Activated CD8-positive, alpha-beta memory T cell treated with anti-CD3 and anti-CD28 coated beads for 1 hour (primary cell): Measurements from ENCODE around the gene ABLIM1.

ENCODE experiments used
- DNase-seq, 2 donors: peaks; one replicate each; pipeline ENCODE4 v3.0.0-alpha.2; 2020; ENCODE audit warnings: low read depth in 1 of 2; ENCODE audit errors: extremely low read depth in 1 of 2

The ABLIM1 gene

DNA sequence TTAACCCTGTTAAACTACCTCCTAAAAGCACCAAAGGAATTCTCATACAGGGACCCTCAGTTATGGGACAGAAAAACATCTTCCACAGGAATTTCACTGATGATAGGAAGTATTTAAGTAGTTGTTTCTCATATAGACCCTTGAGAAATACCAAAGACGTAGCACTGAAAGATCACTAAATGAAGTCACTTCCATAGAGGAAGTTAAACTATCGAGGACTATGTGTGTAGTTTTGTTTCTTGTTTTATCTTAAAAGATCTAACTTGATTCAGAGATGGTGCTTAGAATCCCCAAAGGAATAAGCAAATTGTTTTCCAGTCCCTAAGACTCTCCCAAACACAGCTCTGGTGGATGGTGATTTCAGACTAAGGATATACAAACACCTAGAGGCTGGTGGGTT lies 159.0 kb downstream of the ABLIM1 start:
- DNase-seq: no peak

DNA sequence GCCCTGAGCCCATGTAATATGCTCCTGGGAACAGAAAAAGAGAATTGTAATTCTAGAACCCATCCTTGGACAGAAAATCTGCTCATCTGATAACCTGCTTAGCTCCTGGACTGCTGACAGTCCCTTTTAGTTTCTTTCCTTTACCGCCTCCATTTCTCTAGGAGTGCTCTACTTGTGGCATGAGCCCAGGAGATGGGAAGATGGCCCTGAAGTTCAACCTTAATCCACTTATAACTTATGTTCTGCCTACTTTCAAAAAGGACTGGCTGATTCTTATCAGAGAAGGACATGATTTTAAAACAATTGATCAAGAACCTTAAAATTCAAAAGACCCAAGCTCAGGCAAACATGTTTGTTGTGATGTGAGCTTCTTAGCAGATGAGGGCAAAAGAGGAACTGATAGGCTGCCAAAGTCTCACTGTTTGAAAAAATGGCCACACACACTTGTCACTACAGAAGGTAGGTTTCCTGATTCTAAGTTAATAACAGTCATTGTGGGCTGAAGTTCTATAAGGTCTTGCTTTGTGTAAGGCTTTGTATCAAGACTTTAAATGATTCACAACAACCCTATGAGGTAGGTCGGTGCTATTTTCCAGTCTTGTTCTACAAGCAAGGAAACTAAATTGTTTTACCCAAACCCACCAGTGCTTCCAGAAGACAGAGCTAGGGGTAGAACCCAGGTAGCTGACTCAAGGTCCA lies 159.5 kb downstream of the ABLIM1 start:
- DNase-seq: no peak

DNA sequence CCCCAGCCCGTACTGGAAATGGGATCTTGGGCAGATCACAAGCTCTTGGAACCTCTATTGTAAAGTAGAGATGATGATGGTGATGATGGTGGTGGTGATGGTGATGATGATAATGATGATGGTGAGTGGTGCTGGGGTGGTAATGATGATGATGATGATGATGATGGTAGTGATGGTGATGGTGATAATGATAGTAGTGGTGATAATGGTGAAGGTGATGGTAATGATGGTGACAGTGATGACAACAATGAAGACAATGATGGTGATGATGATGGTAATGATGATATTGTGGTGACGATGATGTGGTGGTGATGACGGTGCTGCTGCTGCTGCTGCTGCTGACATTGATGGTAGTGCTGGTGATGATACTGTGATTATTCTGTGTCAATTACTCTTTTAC lies 162.8 kb downstream of the ABLIM1 start:
- no peak for DNase-seq

DNA sequence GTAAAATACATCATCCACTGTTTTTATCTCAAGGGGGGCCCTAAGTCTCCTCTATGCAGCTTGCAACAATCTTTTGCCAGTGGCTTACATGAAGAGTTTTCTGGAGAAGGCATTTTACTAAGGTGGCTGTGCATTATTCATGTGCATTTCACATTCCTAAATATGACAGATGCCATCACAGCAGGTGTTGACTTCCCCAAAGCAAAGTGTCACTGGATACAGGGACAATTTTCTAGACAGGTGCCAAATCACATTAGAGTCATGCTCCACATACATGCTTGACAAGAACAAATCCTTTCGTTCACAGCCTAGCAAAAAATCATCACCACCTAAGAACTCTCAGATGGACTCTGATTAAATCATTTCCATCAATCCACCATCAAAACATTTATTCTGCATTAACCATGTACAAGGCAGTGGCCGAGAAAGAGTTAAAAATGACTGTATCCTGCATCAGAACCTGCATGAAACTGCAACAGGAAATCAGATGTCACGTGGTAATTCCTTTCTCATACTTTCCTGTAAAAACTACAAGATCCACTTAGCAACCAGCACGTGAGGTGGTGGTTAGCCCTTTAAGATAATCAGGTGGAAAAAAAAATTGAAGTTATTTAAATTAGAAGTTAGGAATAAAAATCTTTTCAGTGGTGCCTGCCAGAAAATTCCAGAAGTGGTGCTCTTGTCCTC lies 165.6 kb downstream of the ABLIM1 start:
- DNase-seq: no peak

DNA sequence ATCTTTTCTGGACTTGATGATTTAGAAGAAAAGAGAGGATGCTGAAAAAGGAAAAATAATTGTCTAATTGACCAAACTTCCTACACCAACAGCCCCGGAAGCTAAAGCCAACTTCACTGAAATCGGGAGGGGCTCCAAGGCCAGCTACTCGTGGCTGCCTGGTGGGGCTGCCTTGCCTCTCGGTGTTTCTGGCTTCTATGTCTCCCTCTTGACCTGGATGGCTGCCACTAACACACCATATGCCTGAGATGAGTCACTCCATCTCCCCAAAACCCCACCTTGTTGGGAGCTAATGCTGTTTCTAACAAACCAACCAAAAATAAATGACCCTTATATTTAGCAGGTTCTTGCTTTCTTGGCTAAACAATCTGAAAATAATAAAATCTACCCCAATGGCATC lies 166.1 kb downstream of the ABLIM1 start:
- DNase-seq: no peak

DNA sequence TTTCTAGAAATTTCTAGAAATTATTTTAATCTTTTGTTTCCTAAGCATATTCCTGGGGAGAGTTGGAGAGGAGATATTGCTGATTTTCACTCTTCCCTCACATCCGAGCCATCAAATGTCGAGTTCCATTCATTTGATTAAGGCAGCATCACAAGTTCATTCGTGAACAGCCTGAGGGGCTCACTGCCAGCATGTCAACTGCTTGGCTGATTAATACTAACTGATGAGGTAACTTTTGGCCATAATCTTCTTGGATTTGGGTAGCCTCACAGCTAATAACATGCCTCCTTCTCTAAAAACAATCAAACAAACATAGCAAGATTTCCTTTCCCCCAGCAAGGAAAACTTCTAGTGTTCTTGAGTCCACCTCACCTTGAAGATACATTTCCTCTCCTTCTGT lies 166.7 kb downstream of the ABLIM1 start:
- DNase-seq: no peak

DNA sequence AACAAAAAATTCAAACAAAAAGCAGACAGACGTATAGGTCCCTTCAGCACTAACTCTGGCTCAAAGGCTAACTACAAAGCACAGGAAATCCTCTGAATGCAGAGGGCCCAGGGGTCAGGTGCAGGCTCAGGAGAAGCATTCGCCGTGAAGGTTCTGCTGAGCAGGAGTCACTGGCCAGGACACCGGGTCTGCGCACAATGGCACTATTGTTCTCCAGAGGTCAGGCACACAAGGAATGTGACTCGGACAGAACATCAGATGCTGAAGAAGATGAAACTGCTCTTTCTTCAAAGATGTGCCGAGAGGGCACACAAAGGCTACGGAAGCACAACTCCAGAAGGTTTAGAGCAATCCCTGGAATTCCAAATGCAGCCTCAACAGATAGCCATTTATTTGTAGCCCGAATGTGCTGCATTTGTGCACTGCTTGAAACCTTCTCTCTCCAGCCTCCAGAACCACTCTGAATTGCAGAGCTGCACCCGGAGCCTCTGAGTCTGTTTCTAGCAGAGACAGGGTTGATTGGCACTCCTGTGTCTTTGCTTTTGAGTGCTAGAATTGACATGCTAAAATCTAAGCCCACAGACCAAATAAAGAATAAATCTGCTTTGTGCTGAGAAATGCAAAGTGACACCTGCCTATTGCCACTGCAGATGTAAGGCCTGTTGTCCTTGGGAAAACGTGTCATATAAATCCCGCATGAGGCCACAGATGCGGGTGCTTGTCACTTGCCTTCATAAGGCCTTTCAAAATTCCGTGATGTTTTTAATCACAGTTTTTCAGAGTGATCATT lies 168.4 kb downstream of the ABLIM1 start:
- DNase-seq: no peak

DNA sequence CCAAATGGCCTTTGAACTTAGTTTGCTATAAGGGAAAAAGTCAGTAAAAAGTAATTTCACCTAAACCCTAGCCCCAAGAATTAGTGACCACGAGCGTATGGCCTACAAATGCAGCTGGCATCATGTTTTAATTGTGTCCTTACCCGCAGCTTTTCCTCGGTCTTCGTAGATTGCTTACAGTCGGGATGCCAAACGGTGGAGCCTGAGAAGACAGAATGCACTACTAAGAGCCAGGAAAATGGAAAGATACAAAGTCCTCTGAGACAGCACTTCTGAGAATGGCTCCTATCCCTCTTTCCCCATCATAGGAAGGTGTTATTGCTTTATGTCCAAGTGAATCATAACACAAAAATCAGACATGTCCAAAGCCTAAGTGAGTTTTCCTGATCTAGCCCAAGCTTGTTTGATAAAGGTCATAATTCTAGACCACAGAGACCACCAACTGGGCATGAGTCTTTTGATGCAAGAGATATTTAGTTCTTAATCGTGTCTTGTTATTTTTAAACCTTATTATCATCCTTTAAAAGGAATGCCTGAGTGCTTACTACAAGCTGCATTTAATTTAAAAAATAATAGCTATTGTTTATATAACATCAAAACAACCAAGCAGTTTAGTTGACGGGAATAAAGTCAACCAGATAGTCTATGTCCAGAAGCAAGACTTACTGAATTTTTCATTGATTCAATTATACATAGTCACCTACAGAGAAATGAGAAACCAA lies 170.1 kb downstream of the ABLIM1 start:
- no peak for DNase-seq

DNA sequence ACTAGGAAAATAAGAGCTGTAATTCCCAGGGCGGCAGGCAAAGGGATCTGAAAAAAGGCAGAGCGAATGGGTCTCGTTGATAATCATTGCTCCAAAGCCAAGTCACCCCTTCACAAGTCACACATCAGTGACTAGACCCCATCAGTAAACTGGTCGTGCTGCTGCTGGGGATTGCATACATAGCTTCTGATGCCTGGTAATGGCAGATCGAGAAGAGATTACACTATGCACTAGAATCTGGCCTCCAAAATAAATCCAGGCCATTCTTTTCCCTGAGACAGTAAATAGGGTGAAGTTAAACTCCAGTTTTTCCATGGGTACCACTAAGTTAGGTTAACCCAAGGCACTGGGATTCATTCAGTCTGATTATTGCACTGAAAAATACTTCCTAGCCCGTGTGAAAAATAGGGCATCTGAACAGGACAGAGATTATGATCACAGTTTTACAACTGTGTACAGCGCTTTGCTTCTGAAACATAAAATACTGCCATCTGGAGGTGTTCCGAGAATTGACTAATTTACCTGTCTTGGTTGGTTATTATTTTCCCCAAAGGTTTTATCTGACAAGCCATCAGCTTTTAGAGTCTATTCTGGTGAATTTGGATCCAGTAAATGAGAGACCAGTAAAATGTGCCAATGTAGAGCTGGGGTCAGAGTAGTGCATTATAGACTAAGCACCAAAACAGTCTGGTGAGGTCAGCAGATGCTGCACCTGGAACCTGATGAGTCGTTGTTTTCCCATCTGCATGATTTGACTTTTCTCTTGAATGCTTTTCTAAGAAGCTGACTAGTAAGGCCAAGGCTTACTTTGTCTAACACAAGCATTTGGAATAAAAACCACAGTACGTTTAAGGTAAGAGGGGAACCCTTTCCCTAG lies 170.9 kb downstream of the ABLIM1 start:
- DNase-seq: no peak

DNA sequence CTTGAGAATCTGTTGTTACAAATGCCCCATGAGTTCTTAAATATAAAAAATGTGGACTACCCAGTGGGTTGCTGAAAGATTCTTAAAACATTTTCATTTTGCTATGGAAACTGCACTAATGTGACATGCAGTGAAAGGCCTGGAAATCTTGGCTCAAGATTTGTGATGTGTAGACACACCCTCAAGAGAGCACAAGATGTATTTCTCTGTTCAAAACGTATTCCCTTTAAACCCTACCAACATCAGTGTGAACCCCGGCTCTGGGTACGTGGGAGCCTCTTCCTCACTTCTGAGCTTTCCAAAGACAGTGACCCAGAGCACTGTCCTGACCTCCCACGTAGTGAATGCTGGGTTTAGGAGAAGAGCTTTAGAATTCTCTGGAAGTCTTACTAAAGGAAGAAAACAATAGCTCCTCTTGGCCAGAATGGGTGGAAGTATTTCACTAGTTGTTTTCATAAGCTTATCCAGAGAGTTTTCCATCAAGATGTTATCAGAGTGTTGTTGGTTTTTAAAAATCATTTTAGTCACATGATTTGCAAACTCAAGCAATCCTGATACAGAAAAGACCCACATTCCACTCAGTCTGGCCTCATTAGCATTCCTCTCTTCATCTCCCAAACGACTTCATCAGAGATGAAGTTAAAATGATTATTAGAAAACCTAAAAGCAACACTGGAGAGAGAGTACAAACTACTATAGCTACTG lies 172.2 kb downstream of the ABLIM1 start:
- DNase-seq: no peak

DNA sequence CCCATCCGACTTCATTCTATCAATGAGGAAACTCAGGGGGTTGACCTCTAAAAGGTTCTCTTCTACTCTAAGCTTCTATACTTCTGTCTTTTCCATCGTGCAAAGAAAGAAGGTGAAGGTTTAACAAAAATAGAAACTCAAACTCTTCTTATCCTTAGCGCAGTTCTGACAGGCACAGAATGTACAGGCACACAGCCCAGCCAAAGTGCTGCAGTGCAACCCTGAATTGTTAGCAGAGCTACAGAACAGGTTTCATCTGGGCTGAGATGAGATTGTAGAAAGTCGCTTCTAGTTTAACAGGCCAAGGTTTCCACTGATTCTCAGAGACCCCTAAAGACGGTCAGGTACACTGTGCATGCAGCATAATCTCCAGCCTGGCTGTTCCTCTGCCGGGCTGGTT lies 174.5 kb downstream of the ABLIM1 start:
- no peak for DNase-seq

DNA sequence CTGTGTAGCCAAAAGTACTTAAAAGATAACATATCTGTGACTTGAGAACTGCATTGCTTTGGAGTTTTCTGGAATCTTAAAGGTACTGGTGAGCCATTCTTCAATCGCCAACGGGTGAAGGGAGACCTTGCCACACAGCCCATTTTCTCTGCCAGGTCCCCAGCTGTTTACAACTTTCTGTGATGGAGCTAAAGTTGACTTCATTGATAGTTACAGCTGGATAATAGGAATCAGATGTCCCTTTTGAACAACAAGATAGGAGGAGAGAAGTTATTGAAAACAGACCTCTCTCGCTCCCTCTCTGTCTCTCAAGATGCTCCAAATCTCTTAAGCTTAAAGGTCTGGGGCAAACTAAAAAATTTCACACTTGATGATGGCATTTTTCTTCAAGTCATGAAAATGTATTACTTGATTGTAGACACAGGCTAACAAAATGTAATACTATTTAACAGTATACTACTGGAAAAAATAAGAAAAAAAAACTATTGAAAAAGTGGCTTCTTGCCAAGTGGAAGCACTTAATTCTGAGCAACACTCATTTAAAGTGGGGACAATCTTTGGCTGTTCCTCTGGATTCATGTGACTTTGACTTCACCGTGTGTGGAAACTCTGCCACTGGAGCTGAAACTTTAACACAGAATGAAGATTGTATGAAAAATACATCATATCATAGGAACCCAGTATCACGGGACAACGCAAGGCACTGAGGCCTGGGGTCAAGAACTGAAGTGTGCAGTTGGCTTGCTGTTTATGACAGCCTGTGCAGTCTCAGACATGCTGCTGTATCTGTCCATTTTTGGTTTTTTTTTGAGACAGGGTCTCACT lies 175.4 kb downstream of the ABLIM1 start:
- no peak for DNase-seq

DNA sequence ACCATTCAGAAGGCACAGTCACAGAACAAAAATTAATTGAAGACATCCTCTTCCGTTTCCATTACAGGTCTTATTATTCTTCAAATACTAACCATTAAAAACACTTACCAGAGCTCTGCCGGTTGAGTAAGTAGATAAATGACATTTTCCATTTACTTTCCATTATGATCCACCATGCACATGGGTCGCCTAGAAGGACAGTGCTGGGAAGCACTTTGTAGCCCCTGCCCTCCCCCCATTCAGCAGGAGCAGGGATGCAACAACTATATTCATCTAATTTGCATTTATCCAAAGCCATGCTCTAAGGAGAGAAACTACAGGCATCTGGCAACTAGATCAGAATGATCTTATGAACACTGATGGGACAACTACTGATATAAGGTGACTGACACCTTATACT lies 177.0 kb downstream of the ABLIM1 start:
- DNase-seq: no peak

DNA sequence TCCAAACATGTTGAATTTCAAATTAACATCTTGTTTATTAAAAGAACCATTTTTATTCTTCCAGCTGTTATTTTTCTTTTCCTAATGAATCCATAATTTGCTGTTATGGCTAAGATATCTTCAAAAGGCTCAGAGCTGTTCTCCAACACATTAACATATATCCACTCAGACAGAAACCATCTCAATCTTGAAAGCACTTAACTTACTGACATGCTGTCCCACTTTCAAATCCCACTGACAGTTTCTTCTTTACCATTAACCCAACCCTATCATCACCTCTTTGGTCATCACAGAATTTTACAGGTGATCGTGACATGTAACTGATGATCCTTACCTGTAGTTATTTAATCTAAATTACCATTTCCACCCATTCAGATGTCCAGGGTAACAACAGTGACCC lies 178.2 kb downstream of the ABLIM1 start:
- DNase-seq: no peak

DNA sequence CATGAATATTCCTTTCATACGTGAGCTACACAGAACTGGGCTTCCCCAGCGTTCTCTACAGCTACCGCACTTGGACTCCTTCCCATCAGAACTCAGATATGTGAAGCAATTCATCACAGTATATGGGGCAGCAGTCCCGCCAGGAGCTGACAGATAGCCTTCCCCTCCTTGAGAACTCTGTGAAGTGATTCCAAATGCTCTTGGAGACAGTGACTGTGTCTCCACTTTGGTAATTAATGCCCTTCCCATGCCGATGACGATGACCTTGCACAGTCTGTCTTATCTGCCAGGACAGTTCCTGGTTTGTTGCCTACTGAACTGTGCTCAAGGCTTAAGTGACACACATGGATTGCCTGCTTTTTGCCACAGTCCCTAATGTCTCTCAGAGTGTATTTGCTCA lies 178.8 kb downstream of the ABLIM1 start:
- no peak for DNase-seq

DNA sequence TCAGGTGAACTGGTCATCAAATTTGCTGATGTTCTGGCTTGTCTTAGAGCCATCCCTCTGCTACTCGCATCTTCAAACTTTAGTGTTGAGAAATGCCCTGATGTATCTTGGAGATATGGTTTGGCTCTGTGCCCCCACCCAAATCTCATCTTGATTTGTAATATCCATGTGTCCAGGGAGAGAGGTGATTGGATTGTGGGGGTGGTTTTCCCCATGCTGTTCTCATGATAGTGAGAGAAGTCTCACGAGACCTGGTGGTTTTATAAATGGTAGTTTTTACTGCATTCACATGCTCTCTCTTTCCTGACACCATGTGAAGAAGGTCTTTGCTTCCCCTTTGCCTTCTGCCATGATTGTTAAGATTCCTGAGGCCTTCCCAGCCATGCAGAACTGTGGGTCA lies 179.8 kb downstream of the ABLIM1 start:
- DNase-seq: no peak

DNA sequence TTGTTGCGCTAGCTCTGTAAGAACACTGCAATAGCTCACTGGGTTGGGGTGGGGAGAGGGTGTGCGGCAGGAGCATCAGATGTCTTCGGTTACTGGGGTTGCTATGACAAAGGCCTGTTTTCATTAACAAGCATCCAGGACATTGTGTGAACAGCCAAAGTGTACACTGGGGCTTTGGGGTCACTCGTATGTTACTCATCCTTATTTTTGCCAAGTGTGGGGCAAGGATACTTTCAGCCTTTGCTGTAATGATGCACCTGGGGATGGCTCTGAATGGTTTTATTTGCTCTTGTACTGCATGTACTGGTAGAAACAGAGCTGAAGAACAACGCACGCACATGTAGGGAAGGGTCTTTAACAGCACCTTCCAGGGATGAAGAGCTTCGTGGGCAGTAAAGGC lies 180.8 kb downstream of the ABLIM1 start:
- no peak for DNase-seq

DNA sequence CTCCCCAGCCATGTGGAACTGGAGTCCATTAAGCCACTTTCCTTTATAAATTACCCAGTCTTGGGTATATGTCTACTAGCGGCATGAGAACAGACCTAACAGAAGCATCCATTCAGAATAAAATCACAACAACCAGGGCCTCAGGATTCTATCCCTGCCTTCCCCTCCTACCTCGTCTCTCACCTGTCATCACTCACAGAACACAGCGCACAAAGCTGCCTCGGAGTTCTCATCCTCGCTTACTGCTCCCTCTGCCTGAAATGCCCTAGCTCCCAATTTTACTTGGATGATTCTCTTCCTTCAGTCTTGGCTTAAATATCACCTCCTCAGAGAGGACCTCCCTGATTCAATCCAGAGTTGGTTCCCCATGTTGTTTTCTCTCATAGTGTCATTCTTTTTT lies 183.1 kb downstream of the ABLIM1 start:
- no peak for DNase-seq

DNA sequence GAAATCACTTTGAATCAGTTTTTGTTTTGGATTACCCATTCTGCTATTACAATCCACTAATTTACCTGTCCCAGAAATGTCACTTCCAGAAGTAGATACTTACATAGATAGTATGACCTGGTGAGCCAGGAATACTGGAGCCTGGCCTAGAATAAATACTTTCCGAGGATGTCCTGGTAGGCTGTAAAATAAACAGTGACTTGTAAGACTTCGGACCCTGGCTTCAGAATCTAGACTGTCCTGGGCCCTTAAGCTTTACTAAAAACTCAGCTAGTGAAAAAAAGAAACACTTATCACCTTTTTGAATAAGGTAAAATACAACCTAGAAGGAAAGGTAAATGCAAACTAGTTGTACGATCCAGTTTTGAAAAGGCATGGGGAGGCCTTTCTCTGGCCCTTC lies 184.3 kb downstream of the ABLIM1 start:
- no peak for DNase-seq
